Hepatocyte (in vitro differentiated cells): ENCODE results near the gene C5orf15. TPM values are rescaled to one million over a fixed set of nuclear protein-coding genes. Genes with fewer than 3 reads are reported as not detected.

Source experiments
- DNase-seq: peaks from one replicate; pipeline ENCODE4 v3.0.0-alpha.2; 2016; ENCODE audit warnings: low spot score
- H2AFZ ChIP-seq: fragments of 200-600 bp; sonication (generic); 2 replicates; pipeline ENCODE4 v1.6.0; 2016; ENCODE audit warnings: antibody characterized with exemption, mild to moderate bottlenecking
- H3K27ac ChIP-seq: fragments of 200-600 bp; sonication (generic); 2 replicates; pipeline ENCODE4 v1.5.1; 2016; ENCODE audit warnings: mild to moderate bottlenecking
- H3K27me3 ChIP-seq: fragments of 200-600 bp; sonication (generic); 2 replicates; pipeline ENCODE4 v1.6.1; 2016
- H3K36me3 ChIP-seq: fragments of 200-600 bp; sonication (generic); replicated peaks from 2 replicates; pipeline ENCODE4 v1.5.1; 2016; ENCODE audit warnings: low read depth; ENCODE audit not compliant: insufficient read depth
- H3K4me1 ChIP-seq: fragments of 200-600 bp; sonication (generic); 2 replicates; pipeline ENCODE4 v1.5.1; 2016; ENCODE audit warnings: mild to moderate bottlenecking, moderate library complexity; ENCODE audit not compliant: insufficient read depth
- H3K4me2 ChIP-seq: fragments of 200-600 bp; sonication (generic); 2 replicates; pipeline ENCODE4 v1.6.0; 2016
- H3K4me3 ChIP-seq: fragments of 200-600 bp; sonication (generic); 2 replicates; pipeline ENCODE4 v1.5.1; 2016; ENCODE audit warnings: mild to moderate bottlenecking
- H3K79me2 ChIP-seq: fragments of 200-600 bp; sonication (generic); 2 replicates; pipeline ENCODE4 v1.6.0; 2017; ENCODE audit warnings: mild to moderate bottlenecking
- H3K9me2 ChIP-seq: fragments of 200-600 bp; sonication (generic); replicated peaks from 2 replicates; pipeline ENCODE4 v1.6.0; 2017; ENCODE audit warnings: mild to moderate bottlenecking; ENCODE audit not compliant: insufficient read depth
- H3K9me3 ChIP-seq: fragments of 200-600 bp; sonication (generic); 2 replicates; pipeline ENCODE4 v1.5.1; 2016; ENCODE audit warnings: low read depth, mild to moderate bottlenecking
- H4K20me1 ChIP-seq: fragments of 200-600 bp; sonication (generic); 2 replicates; pipeline ENCODE4 v1.6.0; 2016; ENCODE audit warnings: mild to moderate bottlenecking; ENCODE audit not compliant: insufficient read depth, poor library complexity, severe bottlenecking
- EZH2 ChIP-seq: fragments of 200-600 bp; sonication (generic); IDR thresholded peaks from 2 replicates; pipeline ENCODE4 v1.6.1; 2016; ENCODE audit warnings: antibody characterized with exemption, mild to moderate bottlenecking, borderline replicate concordance
- EZH2phosphoT487 ChIP-seq: fragments of 200-600 bp; sonication (generic); IDR thresholded peaks from one replicate; pipeline ENCODE4 v1.6.1; 2018; ENCODE audit warnings: antibody characterized with exemption, mild to moderate bottlenecking, low read depth, moderate library complexity; ENCODE audit not compliant: unreplicated experiment, severe bottlenecking
- WGBS: methylation state at CpG from one replicate; pipeline ENCODE4 v1.1.6; 2016; ENCODE audit warnings: low lambda C conversion rate; ENCODE audit errors: missing lambda C conversion rate; 5-methylcytosine and 5-hydroxymethylcytosine counted together
- polyA plus RNA-seq: library from polyadenylated mRNA; unstranded; fragments of >200 nt; fragmentation: Nextera tagmentation; extraction: Ambion mirVana; gene quantifications from 2 replicates; pipeline ENCODE4 v1.2.1, GENCODE V29; 2016
- total RNA-seq: library from RNA; depleted of rRNA; stranded (reverse); fragments of >200 nt; gene quantifications from 2 replicates; pipeline ENCODE4 v1.2.3, GENCODE V29; 2014
- TF ChIP-seq, protein P1 (sequence below): fragments of 200-600 bp; sonication (generic); IDR thresholded peaks from 2 replicates; pipeline ENCODE4 v1.5.1; 2016; ENCODE audit warnings: antibody characterized with exemption, mild to moderate bottlenecking; ENCODE audit not compliant: poor library complexity

C5orf15 gene
- total and polyA plus RNA-seq, 2 experiments from 2014 or later: 76.6 to 124 TPM

DNA sequence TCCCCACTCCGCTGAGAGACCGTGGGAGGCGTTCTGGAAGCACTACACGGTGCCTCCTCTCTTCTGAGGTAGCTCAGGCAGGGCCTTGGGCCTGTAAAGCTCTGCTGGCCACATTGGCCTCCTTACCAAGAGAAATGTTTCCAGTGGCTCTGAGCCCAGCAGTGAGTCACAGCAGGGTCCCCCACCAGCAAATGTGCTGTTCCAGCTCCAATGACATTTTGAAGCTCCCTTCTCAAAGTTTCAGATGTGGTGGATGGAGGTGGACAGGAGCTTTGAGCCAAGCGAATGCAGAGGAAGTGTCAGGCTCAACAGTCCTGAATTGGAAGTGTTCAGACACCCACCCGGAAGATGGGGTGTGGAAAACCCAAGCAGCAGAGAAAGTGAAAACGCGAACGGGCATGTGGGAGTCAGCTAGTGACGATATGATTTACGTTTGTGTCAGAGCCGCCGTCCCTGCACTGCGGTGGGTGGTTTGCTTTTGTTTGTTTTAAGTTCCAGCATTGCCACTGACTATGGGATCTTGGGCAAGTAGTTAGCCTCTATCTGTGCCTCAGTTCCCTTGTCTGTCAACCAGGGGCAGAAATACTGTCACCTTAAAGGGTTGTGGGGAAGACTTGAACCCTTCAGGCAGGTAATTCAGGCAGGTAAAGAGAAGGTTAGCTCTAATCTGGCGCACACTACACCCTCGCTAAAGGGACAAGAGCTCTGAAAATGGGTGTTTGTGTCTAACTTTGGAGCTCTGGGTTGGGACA is 38.2 kb downstream of the C5orf15 start:
- H3K4me2 ChIP-seq: no peak overlapping the region
- H3K79me2 ChIP-seq: no peaks in the 10 kb centered on the region
- no peaks in the 10 kb centered on the region for H3K27me3 ChIP-seq
- H3K4me3 ChIP-seq: no peak overlapping the region
- no peaks in the 10 kb centered on the region for H3K9me3 ChIP-seq
- no peak overlapping the region for H2AFZ ChIP-seq
- 87% methylated on average over 16 of the region's 16 CpGs for WGBS
- no peaks in the 10 kb centered on the region for H3K9me2 ChIP-seq
- peaks cover 14% of the 10 kb centered on the region for H3K4me1 ChIP-seq
- no peaks in the 10 kb centered on the region for H3K36me3 ChIP-seq
- H4K20me1 ChIP-seq: no peaks in the 10 kb centered on the region
- no peak overlapping the region for H3K27ac ChIP-seq
- TF ChIP-seq, protein P1, sequence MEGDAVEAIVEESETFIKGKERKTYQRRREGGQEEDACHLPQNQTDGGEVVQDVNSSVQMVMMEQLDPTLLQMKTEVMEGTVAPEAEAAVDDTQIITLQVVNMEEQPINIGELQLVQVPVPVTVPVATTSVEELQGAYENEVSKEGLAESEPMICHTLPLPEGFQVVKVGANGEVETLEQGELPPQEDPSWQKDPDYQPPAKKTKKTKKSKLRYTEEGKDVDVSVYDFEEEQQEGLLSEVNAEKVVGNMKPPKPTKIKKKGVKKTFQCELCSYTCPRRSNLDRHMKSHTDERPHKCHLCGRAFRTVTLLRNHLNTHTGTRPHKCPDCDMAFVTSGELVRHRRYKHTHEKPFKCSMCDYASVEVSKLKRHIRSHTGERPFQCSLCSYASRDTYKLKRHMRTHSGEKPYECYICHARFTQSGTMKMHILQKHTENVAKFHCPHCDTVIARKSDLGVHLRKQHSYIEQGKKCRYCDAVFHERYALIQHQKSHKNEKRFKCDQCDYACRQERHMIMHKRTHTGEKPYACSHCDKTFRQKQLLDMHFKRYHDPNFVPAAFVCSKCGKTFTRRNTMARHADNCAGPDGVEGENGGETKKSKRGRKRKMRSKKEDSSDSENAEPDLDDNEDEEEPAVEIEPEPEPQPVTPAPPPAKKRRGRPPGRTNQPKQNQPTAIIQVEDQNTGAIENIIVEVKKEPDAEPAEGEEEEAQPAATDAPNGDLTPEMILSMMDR: no peak
- no peak for TF ChIP-seq EZH2
- TF ChIP-seq EZH2phosphoT487: no peak
- no peak for DNase-seq

DNA sequence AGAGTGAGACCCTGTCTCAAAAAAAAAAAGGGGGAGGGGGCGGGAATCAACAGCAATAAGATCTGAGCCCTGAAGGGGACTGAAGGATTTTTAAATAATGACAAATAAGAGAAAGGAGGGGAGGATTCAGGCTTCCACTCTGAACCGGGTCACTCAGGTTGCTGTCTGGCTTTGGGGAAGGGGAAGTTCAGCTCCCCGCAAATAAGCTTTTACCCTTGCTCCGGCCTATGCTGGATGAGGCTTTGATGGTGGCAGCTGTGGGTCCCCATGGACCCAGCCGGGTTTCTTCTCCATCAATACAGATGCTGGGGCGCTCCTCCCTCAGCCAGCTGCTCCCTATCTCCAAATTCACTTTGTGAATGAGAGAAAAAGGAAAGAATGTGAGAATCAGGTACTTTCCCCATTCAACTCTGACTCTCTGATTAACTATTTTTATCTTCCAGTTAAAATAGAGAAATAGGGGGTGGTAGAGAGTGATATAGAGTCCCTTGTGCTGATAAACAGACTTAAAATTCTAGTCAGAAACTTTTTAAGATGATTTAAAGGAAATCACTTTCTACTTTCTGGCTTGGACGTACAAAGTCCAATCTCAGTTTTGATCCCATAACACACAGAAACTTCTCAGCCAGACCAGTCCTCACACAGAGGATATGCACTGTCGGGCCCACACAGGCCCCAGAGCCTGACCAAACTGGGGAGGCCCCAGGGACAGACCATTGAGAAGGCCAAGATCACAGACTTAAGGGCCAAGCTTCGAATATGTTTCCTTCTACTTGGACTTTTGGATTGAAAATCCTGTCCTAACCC is 39.6 kb downstream of the C5orf15 start:
- Histone ChIP-seq H3K79me2 (no peaks in the 10 kb centered on the region), H3K27ac (no peak overlapping the region), H3K4me3 (no peak overlapping the region), H3K27me3 (no peaks in the 10 kb centered on the region), H4K20me1 (no peaks in the 10 kb centered on the region), H2AFZ (no peak overlapping the region), H3K4me1 (peaks cover 14% of the 10 kb centered on the region), H3K9me3 (no peaks in the 10 kb centered on the region), H3K9me2 (no peaks in the 10 kb centered on the region), H3K36me3 (no peaks in the 10 kb centered on the region), H3K4me2 (no peak overlapping the region)
- WGBS: 88% methylated on average over 9 of the region's 9 CpGs
- TF ChIP-seq EZH2phosphoT487 (no peak), EZH2 (no peak)
- TF ChIP-seq, protein P1: no peak
- DNase-seq: no peak

DNA sequence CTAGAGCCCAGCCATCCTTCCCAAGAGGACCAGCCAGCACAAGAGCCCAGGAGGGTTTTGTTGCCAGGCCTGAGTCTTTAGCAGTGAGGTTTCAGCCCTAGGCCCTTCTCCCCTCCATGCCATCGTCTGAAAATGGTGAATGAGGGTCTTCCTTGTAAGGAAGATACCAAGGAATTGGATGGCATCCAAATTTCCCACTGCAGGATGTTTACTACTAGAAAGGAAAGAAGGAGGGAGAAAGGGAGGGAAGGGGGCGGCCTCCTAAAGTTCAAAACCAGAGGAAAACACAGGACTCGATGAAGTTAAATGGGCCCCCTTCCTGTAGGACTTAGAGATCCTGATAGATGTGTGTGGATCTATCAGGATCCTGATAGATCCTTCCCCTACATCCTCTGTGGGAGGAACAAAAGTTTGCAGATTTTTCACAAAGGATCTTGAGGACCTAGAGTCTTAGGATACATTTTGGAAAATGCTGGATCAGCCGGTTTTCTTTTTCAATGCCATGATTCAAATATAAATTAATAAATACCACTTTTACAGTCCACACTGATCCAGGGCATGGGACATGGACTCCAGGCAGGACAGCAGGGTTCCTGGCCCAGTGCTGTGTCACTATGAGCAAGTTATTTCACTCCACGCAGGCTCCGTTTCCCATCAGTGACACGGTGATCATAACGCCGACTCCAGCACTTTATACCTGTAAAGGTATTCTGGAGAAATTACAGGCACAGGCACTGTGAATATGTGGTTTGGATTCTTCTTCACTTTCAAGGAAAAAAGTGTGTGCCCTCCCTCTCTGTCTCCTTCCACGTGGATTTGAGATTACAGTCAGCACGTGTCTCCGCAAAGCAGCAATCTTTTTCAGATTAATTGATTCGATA is 40.9 kb downstream of the C5orf15 start:
- Histone ChIP-seq H2AFZ (no peak overlapping the region), H3K4me1 (peaks cover 14% of the 10 kb centered on the region), H3K27ac (no peak overlapping the region)

More for the DNA sequence above, 40.9 kb downstream of the C5orf15 start:
- Histone ChIP-seq H3K9me2 (no peaks in the 10 kb centered on the region), H3K27me3 (no peaks in the 10 kb centered on the region), H3K4me2 (no peak overlapping the region), H3K36me3 (no peaks in the 10 kb centered on the region), H4K20me1 (no peaks in the 10 kb centered on the region), H3K79me2 (no peaks in the 10 kb centered on the region), H3K9me3 (no peaks in the 10 kb centered on the region), H3K4me3 (no peak overlapping the region)
- TF ChIP-seq EZH2phosphoT487 (no peak), EZH2 (no peak)
- TF ChIP-seq, protein P1: no peak
- peak; percentile 28 for DNase-seq
- 88% methylated on average over 13 of the region's 13 CpGs for WGBS
